ENCODE measurements around the gene ZSWIM2.
"Not testable (repeated sequence)": the region's sequence is repeated elsewhere in the genome, so short reads cannot be mapped to it uniquely, and the experiment has no call there.

ZSWIM2 gene, protein sequence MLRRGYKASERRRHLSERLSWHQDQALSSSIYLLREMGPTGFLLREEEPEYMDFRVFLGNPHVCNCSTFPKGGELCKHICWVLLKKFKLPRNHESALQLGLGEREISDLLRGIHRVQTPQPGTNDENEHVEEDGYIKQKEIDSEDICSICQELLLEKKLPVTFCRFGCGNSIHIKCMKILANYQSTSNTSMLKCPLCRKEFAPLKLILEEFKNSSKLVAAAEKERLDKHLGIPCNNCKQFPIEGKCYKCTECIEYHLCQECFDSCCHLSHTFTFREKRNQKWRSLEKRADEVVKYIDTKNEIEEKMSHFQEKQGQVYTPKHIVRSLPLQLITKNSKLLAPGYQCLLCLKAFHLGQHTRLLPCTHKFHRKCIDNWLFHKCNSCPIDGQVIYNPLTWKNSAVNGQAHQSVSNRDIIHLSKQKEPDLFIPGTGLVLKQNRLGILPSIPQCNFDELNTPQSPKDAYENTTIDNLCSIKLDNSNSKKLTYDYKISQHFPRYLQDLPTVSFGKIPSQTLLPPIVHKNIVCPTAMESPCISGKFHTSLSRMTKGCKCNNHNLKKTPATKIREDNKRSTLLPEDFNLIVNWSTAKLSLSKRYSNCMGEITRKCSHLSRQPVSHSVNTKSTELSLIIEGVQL

DNA sequence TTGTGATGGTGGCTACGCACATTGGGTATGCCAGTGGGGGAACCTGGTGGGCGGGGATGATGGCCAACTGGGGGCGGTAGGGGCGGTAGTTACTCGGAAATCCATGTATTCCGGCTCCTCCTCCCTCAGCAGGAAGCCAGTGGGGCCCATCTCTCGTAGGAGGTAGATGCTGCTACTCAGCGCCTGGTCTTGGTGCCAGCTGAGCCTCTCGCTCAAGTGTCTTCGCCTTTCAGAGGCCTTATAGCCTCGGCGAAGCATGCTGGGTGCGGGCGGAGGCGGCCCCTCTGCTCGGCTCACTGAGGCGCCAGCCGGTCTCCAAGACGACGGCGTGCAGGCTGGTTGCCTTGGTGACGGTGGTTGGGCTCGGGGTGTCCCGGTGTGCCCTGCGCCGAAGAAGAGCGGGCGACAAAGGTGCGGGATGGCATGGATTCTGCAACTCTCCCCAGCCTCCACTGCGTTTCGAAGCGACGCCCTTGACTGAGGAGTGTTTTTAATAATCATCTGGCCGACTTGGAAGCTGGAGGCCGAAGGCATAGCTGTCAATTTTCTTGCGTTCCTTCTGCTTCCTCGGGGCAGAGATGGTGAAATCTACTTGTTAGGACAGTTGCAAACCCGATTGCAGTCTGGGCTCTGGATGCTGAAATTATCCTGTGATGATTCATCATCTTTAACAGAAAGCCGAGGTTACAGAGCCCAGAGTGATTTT is at the start of gene ZSWIM2:
Gene ZSWIM2, minus strand, starts transcription at position 298 of the 706 bp plus-strand sequence. Its CDS starts 40 bp downstream, at position 258.
- peak; percentile 67 for DNase-seq

DNA sequence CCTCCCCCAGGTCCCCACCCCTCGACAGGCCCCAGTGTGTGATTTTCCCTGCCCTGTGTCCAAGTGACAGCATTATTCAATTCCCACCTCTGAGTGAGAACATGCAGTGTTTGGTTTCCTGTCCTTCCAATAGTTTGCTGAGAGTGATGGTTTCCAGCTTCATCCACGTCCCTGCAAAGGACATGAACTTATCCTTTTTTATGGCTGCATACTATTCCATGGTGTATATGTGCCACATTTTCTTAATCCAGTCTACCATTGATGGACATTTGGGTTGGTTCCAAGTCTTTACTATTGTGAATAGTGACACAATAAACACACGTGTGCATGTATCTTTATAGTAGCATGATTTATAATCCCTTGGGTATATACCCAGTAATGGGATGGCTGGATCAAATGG is 47.2 kb upstream of the ZSWIM2 start:
- DNase-seq = not testable (repeated sequence)

DNA sequence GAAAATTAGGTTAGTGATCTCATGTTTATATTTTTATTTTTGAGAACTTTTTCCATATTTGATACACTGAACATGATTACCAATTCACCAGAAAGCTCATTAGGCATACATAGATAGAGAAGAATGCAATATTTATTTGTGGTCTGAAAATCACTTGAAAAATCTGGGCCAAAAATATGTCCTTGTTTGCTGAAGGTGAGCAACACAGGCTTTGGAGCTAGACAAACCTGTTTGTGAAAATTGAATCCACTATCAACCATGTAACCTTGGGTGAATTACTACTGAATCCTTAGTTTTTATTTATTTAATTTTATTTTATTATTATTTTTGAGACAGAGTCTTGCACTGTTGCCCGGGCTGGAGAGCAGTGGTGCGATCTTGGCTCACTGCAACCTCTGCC is 46.5 kb upstream of the ZSWIM2 start:
- DNase-seq = no peak

DNA sequence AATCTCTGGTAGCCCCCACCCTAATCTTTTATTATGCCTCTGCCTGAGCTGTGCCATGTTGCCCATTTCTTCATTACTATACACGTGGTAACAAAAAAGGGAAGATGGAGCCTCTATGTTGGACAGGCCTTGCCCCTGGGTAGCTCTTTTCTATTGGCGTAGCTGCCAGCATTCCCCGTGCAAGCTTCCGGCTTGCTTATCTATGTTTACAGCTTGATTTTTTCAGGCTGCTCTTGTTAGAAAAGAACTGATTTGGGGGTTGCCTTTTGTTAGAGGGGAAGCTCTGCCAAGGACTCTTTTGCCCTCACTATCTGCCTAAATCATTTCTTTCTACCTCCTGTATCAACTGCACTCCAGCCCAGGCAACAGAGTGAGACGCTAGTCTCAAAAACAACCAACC is 45.5 kb upstream of the ZSWIM2 start:
- no peak for DNase-seq

DNA sequence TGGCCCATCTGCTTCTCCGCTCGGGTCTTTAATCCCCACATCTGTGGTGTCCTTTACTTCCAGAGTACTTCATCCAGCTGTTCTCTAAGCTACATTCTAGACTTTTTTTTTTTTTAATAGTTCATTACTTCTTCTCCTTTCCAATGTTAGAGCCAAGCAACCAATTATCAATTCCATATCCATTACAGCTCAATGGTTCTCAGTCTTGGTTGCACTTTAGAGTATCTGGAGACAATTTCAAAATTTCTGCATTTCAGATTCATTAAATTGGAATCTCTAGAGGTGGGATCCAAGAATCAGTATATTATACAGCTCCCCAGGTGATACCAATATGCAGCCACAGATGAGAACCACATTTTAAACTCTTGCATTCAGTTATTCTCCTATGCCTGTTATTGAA is 43.9 kb upstream of the ZSWIM2 start:
- DNase-seq = no peak

DNA sequence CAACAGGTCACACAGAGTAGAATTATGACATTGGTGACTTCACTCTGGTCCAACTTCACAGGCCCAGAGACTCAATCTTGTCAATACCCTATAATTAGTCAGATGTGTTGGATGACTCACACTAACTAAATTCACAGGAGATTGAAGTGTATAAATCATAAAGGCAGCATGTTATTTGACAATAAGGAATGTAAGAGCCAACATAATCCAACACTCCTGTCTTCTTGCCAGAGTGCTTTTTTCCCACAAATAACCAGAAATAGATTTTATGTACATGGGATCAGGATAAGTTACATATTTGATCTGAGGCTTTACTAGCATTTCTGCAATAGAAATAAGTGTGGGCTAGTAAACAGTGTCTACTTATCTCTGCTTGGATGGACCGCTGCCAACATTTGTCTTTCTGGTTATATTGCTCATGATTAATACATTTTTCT is 42.2 kb upstream of the ZSWIM2 start:
- no peak for DNase-seq

DNA sequence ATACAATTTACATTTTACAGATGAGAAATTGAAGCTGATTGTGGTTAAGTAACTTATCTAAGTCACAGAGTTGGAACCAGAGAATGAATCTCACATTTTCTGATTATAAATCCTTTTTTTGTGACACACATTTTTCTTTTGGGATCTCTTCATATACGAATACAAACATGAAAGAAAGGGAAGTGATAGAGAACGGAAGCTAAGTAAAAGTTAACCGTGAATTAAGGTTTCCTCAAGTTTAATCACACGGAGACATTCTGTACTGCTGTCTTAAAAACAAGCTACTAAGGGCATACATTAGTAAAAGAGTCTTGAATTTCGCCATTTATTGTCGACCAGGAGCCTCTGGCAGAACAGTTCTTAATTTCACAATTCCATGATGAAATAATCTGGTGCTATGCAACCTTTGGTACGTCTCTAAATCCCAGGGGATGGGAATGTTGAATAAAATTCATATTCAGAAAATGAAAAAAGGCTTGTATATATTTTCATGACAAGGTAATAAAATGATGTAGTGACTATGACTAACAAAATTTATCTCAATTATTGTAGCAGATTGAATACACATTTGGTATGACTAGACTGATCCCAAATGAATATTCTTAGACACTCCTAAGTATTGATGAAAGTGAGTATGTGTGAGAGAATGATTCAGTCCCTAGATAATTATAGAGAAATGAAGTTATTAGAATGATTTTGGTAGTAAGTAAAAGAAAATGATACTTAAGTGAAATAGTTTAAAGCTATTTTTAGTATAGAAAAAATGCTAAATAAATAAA is 40.3 kb upstream of the ZSWIM2 start:
- no peak for DNase-seq

DNA sequence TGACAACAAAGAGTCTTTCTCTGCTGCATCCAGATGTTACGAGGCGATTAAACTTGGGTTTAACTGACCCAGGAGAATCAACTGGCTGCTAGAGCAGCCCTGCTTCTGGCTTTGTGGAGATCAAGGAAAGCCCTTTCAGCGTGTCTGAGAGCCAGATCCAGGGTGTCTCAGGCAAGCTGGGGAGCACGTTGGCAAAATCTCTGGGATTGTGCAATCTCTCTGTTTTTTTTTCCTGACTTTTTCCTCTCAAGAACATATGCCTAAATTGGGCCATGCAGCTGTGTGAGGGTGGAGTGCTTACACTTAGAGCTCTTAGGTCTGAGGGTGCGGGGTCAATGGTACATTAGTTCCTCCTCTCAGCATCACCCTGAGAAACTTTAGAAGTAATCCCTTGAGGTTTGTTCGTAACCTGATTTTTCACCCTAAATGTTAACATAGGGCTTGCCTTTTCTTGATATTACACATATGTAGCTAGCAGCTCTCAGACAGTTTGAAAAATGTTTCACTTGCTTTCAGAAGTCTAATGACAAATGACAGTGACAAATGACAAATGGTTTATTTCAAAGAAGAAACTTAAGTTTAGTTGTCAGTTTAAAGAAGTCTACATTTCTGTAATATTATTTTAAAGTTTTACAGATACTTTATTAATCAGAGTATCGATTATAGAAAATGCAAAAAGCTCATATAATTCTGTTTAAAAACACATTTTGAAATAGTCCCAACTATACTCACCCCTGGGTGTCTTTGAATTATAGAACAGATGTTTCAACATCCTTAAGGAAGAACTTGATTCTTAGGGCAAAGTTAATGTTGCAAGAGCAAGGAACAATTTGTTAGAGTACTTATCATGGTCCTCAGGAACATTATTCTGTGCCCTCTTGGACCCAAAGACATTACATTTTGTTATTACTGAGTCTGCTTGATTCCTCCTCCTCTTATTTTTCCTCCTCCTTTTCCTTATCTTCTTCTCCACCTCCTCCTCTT is 38.4 kb upstream of the ZSWIM2 start:
- no peak for DNase-seq

DNA sequence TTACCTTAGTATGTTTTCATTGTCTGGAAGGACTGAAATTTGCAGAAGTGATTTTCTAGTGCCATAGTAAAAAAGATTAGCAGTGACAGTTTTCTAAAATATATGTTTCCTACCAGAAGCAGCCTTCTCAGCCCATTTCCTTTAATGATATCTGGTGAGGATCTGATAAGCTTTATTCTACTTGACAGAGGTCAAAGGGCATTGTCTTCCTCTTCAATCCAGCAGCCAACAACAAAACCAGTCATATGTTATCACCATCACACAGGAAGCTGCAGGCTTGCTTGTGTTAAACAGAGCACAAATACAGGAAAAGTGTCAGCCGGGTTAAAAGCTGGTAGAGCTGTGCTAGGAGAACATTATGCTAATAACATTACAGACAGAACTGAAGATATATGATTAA is 35.6 kb upstream of the ZSWIM2 start:
- DNase-seq = no peak

DNA sequence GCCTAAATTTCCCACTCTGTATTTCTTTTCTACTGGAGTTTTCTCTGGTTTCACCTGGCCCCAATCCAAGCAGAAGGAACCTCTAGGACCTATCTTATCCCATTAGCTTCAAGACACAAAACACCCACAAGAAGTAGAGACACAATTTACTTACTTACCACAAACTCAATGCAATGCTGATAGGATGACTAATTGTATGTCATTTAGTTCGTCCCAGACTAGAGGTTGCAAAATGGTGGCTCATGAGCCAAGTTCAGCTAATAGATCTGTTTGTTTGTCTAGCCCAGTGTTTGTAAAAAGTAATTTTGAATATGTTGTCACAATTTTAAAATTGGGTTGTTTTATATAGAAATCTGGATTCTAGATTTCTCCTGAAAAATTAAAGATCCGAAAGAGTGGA is 34.7 kb upstream of the ZSWIM2 start:
- DNase-seq = no peak

DNA sequence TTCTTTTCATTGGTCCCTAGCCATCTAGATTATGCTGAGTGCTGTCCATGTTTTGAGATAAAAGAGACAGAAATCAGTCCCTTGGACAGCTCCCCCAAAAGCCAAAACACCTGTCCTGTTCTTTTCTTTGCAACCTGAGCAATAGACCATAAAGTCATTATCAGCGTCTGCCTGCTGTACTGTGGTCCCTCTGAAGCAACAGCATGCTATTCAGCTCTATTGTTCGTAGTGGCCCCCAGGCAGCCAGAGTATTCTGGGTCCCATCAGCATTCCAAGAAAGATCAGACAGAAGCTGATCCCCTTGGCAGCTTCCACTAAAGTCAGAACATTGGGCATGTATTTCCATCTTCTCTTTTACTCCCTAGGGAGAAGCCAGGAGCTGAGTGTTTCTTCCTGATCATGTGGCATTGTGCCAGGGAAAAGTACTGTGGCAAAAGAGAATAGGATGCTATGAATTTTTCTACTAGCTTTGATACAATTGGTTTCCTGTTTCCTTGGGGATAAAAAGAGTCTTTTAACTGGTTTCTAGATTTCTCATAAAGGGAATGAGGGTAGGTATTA is 33.6 kb upstream of the ZSWIM2 start:
- DNase-seq = no peak

DNA sequence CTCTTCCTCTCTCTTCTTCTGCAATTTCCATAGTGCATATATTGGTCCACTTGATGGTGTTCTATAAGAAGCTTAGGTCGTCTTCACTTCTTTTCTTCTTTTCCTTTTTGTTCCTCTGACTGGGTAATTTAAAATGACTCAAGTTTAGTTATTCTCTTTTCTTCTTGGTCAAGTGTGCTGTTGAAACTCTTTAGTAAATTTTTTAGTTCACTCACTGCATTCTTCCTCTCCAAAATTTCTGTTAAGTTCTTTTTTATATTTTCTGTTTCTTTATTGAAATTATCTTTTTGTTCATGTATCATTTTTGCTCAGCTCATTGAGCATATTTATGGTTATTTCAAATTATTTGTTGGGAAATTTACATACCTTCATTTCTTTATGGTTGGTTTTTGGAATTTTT is 32.7 kb upstream of the ZSWIM2 start:
- no peak for DNase-seq

DNA sequence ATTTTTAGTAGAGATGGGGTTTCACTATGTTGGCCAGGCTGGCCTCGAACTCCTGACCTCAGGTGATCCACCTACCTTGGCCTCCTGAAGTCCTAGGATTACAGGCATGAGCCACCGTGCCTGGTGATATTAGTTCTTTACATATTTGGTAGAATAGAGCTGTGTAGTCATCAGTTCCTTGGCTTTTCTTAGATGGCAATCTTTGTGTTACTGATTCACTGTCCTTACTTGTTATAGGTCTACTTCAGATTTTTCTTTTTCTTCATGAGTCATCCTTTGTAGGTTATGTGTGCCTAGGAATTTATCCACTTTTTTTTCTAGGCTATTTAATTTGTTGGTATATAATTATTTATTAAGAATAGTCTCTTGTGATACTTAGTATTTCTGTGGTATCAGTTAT is 30.3 kb upstream of the ZSWIM2 start:
- no peak for DNase-seq

DNA sequence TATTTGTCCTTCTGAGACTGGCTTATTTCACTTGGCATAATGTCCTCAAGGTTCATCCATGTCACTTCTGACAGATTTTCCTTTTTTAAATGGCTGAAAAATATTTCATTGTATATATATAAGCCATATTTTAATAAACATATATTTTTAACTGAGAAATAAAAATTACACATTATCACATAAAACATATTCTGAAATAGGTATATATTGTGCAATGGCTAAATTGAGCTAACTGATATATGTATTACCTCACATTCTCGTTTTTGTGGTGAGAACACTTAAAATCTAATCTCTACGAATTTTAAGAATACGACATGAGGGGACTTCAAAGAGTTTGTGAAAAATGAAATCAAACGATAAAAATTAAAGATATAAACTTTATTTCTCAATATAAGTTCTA is 25.7 kb upstream of the ZSWIM2 start:
- no peak for DNase-seq

DNA sequence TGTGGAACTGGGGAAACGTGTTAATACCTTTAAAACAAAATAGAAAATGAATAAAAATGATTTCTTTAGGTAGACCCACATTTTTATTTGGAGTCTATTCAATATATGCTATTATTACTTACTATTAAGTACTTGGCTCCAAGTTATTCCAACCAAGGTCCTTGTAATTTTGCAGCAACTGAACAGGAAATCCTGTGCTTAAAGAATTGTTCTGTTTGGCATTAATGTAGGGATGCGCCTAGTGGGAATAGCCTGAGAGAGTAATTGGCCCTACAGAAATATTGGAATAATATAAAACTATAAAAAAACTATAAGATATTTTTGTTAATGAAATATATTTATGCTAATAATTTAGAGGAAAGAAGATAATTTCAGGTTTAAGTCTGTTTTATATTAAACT is 22.9 kb upstream of the ZSWIM2 start:
- DNase-seq = no peak

DNA sequence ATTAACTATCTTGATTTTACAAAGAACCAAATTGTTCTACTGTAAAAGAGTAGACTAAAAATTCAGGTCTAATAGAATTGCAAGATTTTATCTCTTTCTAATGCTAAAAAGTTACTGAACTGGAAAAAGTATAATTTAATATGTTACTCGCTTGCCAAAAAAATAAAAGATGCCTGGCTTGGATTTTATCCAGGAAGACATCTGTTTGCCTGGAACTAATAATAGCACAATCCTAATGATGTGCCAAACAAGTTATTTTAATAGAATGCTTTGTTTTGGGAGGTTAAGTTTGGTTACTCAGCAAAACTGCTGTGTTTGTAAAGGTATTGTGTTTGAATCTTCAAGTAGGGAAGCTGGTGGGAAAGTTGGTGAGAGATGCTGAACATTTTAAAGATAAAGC is 19.4 kb upstream of the ZSWIM2 start:
- DNase-seq = no peak

DNA sequence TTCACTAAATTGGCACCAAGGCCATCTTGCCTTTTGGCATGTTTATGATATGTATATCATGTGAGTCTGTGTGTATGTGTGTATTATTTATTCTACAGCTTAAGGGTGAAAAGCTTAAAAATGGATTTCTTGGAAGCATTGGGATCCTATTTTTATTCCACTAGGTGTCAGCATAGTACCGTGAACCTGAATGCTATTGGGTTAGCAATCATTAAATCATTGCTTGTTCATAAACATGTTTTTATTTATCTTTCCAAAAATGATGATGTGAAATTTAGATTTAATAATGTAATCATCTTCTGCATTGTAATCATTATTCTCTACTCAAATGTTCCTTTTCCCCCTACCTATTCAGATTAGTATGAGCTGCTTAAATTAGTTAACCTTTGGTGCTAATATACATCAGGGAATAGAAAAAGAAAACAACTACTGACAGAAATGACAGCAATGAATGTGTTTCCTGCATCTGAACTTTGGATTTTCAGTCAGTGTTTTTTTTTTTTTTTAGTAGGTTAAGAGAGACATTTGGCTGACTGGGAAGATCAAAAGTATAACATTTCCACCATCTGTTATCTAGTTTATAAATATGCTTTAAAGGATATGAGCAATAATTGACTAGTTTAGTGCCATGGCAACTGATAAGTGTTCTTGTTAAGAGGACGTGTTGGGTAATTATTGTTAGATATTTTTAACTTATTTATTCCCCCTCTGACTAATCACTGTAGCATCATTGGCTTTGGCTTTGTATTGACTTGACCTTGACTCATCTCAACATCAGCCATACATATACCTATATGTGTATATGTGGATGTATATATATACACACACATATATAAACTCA is 14.1 kb upstream of the ZSWIM2 start:
- peak; percentile 49 for DNase-seq

DNA sequence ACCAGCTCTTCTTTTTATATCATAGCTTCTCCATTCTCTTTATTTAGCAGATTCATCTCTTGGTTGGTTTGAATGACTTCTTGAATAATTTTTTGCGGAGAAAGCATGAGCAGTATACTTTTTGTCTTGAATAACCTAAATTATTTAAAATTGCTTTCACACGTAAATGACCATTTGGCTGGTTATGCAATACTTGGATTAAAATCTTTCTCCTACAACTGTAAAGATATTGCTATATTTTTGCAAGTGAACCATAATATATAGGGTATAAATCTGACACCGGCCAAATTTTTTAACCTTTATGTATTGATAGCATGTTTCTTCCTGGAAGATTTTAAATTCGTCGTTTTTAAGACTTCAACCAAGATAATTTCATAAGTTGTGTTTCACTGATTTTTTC is 6.2 kb upstream of the ZSWIM2 start:
- no peak for DNase-seq

DNA sequence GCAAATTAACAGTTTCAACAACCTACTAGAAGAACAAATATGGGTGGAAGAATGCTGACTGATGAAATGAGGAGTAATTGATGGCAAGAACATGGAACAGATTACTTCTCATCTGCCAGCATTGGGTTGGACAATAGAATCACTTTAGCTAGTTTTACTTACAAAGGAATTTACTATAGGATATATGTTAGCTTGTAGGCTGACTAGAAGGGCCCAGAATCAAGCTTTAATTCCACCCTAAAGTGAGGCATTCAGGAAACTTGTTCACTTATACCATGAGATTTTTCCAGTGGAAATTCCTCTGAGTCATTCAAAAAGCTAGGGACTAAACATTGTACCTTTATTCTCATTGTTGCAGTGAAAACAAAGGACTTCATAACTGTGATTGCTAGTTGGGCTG is 5.0 kb upstream of the ZSWIM2 start:
- no peak for DNase-seq

DNA sequence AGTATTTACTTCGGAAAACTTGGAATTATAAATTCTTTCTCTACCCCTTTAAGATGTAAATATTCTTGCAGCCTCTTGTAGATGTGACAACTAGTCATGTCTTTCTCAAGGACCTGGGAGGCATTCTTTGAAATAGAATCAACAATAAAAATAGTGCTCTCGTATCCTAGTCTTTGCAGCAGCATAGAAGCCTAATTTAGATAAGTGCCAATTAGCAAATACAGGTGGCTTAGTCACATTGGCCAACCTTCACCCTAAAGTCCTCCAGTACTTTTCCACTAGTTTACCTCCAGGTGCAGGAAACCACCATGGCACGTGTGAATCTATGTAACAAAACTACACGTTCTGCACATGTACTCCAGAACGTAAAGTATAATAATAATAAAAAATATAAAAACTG is 3.5 kb upstream of the ZSWIM2 start:
- peak; percentile 55 for DNase-seq

DNA sequence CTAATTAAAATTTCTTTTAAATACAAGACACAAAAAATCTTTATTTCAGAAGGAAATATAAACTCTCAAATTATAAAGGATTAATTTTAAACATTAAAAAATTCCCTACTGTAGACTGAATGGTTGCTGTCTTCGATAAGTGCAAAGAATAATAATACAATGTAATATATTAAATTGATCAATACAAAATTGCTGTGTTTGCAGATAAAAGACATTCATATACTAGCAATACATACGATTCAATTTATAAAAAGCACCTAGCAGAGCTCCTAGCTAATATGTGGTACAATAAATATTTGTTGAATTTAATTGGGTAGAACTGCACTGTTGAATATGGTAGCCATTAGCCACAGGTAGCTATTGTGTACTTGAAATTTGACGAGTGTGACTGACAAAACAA is 6.6 kb downstream of the ZSWIM2 start:
- DNase-seq = no peak
